ENCODE measurements around the gene INPP5A. TPM values are rescaled to one million over a fixed set of nuclear protein-coding genes. Genes with fewer than 3 reads are reported as not detected.

INPP5A gene
- total and polyA plus RNA-seq, 10 of the 15 experiments (the other 5 are each of a cell fraction or from before 2014, with no cell fraction given): 0.52 to 15.0 (median 6.3) TPM

DNA sequence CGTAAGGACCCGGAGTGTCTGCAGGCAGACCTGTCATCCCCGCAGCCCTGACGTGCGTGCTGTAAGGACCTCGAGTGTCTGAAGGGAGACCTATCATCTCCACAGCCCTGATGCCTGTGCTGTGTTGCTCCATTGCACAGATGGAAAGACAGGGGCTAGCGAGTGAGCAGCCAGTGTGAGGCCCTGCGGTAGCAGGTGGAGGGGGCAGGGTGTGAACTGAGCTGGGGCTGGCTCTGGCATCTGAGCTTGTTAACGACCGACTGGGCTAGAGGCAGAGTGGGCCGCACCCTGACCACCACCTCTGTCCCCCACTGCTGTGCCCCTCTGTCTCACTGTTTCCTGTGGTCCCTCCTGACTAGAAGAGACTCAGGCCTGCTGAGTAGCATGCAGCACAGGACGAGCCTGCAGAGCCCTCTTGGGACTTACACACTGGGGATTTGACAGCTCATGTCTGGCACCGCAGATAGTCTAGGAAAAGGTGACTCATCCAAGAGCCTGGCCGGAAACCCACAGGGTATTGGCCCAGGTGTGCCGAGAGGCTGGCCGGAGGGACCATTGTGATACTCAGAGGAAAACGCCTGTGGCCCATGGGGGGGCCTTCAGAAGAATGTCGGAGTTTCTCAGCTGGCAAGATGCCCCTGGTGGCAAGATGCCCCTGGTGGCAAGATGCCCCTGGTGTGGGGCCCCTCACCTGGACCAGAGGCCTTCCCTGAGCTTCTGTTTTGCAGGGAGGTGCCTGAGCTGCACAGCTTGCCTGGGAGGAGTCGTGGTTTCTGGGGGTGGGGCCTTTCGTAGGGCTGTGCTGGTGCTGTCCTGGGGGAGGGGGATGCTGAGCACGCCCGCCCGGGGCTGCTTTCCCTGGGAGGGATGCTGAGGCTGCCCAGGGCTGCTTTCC, 34.3 kb downstream of the INPP5A start:
- POLR2A ChIA-PET: interaction anchor here (0.9 to 3.2 kb wide), 10 partner anchors 9 to 818 kb away, joined by 3 to 29 read pairs (median 6); partner anchors contain the start of gene INPP5A
- no TSS peak for BruUV-seq (replicated peaks)
- SMC1A ChIA-PET (ENCODE audit: uncharacterized antibody, unreplicated experiment): interaction anchor here (0.6 to 3.5 kb wide), 19 partner anchors 8 to 261 kb away, joined by 3 to 62 read pairs (median 6); no protein-coding TSS in a partner anchor
- H3K4me2 ChIP-seq (ENCODE audit: control insufficient read depth, insufficient read depth): peak overlapping the region; percentile 64
- no peaks in the 10 kb centered on the region for H4K20me1 ChIP-seq (ENCODE audit: control insufficient read depth, insufficient read depth)
- H3K36me3 ChIP-seq (ENCODE audit: control insufficient read depth in 2 of 2, insufficient read depth in 2 of 2, low read length in 1 of 2): no peaks in the 10 kb centered on the region; a peak in 1 of 4 replicates
- FAIRE-seq (peak; percentile 61), DNase-seq (ENCODE audit: low read depth, low spot score) (peak; percentile 95), ATAC-seq (peak; percentile 67)
- RAD21 ChIA-PET (ENCODE audit: unreplicated experiment): interaction anchor here (0.7 to 3.6 kb wide), 17 partner anchors 8 to 807 kb away, joined by 3 to 91 read pairs (median 5); partner anchors contain the start of gene PAOX
- H3K4me1 ChIP-seq (ENCODE audit: control insufficient read depth, insufficient read depth, low read length): peaks cover 49% of the 10 kb centered on the region
- intact Hi-C loops (cut with micrococcal nuclease; ENCODE audit: unreplicated experiment) (loop anchor here (1.0 to 10.0 kb wide), 5 partner anchors 8 to 247 kb away; partner anchors contain the start of gene INPP5A), in situ Hi-C loops (cut with MboI) (no loop called here)
- peak overlapping the region; percentile 21; the same call in 1 of the 2 replicates for H3K4me3 ChIP-seq
- no peaks in the 10 kb centered on the region for H3K9me3 ChIP-seq (replicated peaks; ENCODE audit: control insufficient read depth, insufficient read depth, low read length)
- peak overlapping the region; percentile 43; the same call in 1 of the 2 replicates for H3K9ac ChIP-seq (ENCODE audit: control insufficient read depth, insufficient read depth, low read length)
- H3K27me3 ChIP-seq (replicated peaks in 1 of 2; ENCODE audit: control insufficient read depth in 2 of 2, insufficient read depth in 2 of 2, low read length in 1 of 2): no peaks in the 10 kb centered on the region
- peak overlapping the region; percentile 66 for H3K27ac ChIP-seq (ENCODE audit: control insufficient read depth, insufficient read depth)
- CTCF ChIA-PET: interaction anchor here (1.0 to 3.3 kb wide), 9 partner anchors 9 to 112 kb away, joined by 3 to 27 read pairs (median 5); no protein-coding TSS in a partner anchor
- H3K79me2 ChIP-seq (ENCODE audit: control insufficient read depth, insufficient read depth, low read length): peaks cover 4% of the 10 kb centered on the region
- 5% methylated on average over 23 of the region's 23 CpGs for WGBS (ENCODE audit: insufficient coverage, insufficient replicate concordance, low lambda C conversion rate, missing lambda C conversion rate)
- no peak overlapping the region for H2AFZ ChIP-seq (ENCODE audit: control insufficient read depth, low read depth, low read length)
- TF ChIP-seq SREBF2 (IDR thresholded peaks at IDR 0.05; ENCODE audit: low read length) (no peak), TBL1XR1 (IDR thresholded peaks at IDR 0.05; ENCODE audit: low read depth, low read length) (peak; percentile 77), MEF2B (IDR thresholded peaks at IDR 0.05; ENCODE audit: partially characterized antibody, poor library complexity, severe bottlenecking) (peak; percentile 100), BACH1 (IDR thresholded peaks at IDR 0.05; ENCODE audit: borderline replicate concordance) (no peak), SP1 (IDR thresholded peaks at IDR 0.05; ENCODE audit: low read depth, low read length) (no peak), STAT1 (conservative IDR thresholded peaks at IDR 0.05) (no peak), SREBF1 (IDR thresholded peaks at IDR 0.05; ENCODE audit: low read length) (no peak)
- TF ChIP-seq, protein P1, sequence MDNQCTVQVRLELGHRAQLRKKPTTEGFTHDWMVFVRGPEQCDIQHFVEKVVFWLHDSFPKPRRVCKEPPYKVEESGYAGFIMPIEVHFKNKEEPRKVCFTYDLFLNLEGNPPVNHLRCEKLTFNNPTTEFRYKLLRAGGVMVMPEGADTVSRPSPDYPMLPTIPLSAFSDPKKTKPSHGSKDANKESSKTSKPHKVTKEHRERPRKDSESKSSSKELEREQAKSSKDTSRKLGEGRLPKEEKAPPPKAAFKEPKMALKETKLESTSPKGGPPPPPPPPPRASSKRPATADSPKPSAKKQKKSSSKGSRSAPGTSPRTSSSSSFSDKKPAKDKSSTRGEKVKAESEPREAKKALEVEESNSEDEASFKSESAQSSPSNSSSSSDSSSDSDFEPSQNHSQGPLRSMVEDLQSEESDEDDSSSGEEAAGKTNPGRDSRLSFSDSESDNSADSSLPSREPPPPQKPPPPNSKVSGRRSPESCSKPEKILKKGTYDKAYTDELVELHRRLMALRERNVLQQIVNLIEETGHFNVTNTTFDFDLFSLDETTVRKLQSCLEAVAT (IDR thresholded peaks at IDR 0.05): peak; percentile 100
- TF ChIP-seq, protein P2, sequence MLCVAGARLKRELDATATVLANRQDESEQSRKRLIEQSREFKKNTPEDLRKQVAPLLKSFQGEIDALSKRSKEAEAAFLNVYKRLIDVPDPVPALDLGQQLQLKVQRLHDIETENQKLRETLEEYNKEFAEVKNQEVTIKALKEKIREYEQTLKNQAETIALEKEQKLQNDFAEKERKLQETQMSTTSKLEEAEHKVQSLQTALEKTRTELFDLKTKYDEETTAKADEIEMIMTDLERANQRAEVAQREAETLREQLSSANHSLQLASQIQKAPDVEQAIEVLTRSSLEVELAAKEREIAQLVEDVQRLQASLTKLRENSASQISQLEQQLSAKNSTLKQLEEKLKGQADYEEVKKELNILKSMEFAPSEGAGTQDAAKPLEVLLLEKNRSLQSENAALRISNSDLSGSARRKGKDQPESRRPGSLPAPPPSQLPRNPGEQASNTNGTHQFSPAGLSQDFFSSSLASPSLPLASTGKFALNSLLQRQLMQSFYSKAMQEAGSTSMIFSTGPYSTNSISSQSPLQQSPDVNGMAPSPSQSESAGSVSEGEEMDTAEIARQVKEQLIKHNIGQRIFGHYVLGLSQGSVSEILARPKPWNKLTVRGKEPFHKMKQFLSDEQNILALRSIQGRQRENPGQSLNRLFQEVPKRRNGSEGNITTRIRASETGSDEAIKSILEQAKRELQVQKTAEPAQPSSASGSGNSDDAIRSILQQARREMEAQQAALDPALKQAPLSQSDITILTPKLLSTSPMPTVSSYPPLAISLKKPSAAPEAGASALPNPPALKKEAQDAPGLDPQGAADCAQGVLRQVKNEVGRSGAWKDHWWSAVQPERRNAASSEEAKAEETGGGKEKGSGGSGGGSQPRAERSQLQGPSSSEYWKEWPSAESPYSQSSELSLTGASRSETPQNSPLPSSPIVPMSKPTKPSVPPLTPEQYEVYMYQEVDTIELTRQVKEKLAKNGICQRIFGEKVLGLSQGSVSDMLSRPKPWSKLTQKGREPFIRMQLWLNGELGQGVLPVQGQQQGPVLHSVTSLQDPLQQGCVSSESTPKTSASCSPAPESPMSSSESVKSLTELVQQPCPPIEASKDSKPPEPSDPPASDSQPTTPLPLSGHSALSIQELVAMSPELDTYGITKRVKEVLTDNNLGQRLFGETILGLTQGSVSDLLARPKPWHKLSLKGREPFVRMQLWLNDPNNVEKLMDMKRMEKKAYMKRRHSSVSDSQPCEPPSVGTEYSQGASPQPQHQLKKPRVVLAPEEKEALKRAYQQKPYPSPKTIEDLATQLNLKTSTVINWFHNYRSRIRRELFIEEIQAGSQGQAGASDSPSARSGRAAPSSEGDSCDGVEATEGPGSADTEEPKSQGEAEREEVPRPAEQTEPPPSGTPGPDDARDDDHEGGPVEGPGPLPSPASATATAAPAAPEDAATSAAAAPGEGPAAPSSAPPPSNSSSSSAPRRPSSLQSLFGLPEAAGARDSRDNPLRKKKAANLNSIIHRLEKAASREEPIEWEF (IDR thresholded peaks at IDR 0.05; ENCODE audit: insufficient replicate concordance, low read depth, low read length): peak; percentile 95
- TF ChIP-seq, protein P3, sequence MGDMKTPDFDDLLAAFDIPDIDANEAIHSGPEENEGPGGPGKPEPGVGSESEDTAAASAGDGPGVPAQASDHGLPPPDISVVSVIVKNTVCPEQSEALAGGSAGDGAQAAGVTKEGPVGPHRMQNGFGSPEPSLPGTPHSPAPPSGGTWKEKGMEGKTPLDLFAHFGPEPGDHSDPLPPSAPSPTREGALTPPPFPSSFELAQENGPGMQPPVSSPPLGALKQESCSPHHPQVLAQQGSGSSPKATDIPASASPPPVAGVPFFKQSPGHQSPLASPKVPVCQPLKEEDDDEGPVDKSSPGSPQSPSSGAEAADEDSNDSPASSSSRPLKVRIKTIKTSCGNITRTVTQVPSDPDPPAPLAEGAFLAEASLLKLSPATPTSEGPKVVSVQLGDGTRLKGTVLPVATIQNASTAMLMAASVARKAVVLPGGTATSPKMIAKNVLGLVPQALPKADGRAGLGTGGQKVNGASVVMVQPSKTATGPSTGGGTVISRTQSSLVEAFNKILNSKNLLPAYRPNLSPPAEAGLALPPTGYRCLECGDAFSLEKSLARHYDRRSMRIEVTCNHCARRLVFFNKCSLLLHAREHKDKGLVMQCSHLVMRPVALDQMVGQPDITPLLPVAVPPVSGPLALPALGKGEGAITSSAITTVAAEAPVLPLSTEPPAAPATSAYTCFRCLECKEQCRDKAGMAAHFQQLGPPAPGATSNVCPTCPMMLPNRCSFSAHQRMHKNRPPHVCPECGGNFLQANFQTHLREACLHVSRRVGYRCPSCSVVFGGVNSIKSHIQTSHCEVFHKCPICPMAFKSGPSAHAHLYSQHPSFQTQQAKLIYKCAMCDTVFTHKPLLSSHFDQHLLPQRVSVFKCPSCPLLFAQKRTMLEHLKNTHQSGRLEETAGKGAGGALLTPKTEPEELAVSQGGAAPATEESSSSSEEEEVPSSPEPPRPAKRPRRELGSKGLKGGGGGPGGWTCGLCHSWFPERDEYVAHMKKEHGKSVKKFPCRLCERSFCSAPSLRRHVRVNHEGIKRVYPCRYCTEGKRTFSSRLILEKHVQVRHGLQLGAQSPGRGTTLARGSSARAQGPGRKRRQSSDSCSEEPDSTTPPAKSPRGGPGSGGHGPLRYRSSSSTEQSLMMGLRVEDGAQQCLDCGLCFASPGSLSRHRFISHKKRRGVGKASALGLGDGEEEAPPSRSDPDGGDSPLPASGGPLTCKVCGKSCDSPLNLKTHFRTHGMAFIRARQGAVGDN (IDR thresholded peaks at IDR 0.05): no peak; the same call in 1 of the 2 replicates

Measured in GM12878 (cell line).